WTC11 (cell line): ENCODE results near the gene LRRTM3.

Experiments
- ATF1 ChIP-seq: sonication (generic); formaldehyde crosslinking; IDR thresholded peaks from 2 replicates; pipeline ENCODE4 v1.8.1; 2023; ENCODE audit warnings: mild to moderate bottlenecking, moderate library complexity, missing genetic modification reagents
- FOXK1 ChIP-seq: sonication (generic); formaldehyde crosslinking; IDR thresholded peaks from 2 replicates; pipeline ENCODE4 v1.8.0; 2022; ENCODE audit warnings: mild to moderate bottlenecking, moderate library complexity, missing genetic modification reagents
- GTF2I ChIP-seq: fragments of 250-450 bp; sonication (Bioruptor Pico); conservative IDR thresholded peaks from 2 replicates; pipeline ENCODE4 v1.4.0; 2021; ENCODE audit warnings: mild to moderate bottlenecking
- NR1H2 ChIP-seq: sonication (generic); formaldehyde crosslinking; IDR thresholded peaks from 2 replicates; pipeline ENCODE4 v1.9.0; 2021; ENCODE audit warnings: mild to moderate bottlenecking, moderate library complexity, missing genetic modification reagents
- OVOL2 ChIP-seq: fragments of 250-450 bp; sonication (Bioruptor Pico); IDR thresholded peaks from 2 replicates; pipeline ENCODE4 v1.9.0; 2021; ENCODE audit warnings: mild to moderate bottlenecking, borderline replicate concordance
- RELA ChIP-seq: sonication (generic); formaldehyde crosslinking; IDR thresholded peaks from 2 replicates; pipeline ENCODE4 v1.8.1; 2022; ENCODE audit warnings: missing genetic modification reagents, mild to moderate bottlenecking, borderline replicate concordance
- SMAD4 ChIP-seq: sonication (generic); formaldehyde crosslinking; IDR thresholded peaks from 2 replicates; pipeline ENCODE4 v1.8.0; 2022; ENCODE audit warnings: mild to moderate bottlenecking, missing genetic modification reagents
- ZNF138 ChIP-seq: sonication (generic); formaldehyde crosslinking; conservative IDR thresholded peaks from 2 replicates; pipeline ENCODE4 v1.8.1; 2022; ENCODE audit warnings: mild to moderate bottlenecking, moderate library complexity, missing genetic modification reagents
- TF ChIP-seq, protein P1 (sequence below): fragments of 200-600 bp; IDR thresholded peaks from 2 replicates; pipeline ENCODE4 v1.8.0; 2022; ENCODE audit warnings: antibody characterized with exemption
- TF ChIP-seq, protein P2 (sequence below): sonication (generic); formaldehyde crosslinking; IDR thresholded peaks from 2 replicates; pipeline ENCODE4 v1.8.1; 2022; ENCODE audit warnings: mild to moderate bottlenecking, missing genetic modification reagents, moderate library complexity, borderline replicate concordance
- TF ChIP-seq, protein P3 (sequence below): sonication (generic); formaldehyde crosslinking; IDR thresholded peaks from 2 replicates; pipeline ENCODE4 v1.8.0; 2022; ENCODE audit warnings: mild to moderate bottlenecking, missing genetic modification reagents

DNA sequence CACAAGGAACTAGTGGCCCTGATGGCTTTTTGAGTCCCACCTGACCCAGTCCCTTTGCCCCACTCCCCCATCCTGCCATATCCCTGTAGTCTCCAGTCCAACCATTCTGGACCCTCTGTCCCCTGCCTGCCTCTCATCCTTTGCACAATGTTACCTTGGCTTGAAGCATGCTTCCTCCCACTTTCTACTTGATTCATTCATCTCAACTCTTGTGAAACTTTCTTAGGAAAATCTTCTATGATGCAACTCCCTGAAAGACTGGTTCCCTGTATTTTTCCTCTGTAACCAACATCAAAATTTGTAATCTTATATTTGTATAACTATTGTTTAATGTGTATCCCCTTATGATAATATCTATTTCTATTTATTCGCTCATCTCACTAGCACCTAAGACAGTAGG, 151.5 kb downstream of the LRRTM3 start:
- TF ChIP-seq, protein P1, sequence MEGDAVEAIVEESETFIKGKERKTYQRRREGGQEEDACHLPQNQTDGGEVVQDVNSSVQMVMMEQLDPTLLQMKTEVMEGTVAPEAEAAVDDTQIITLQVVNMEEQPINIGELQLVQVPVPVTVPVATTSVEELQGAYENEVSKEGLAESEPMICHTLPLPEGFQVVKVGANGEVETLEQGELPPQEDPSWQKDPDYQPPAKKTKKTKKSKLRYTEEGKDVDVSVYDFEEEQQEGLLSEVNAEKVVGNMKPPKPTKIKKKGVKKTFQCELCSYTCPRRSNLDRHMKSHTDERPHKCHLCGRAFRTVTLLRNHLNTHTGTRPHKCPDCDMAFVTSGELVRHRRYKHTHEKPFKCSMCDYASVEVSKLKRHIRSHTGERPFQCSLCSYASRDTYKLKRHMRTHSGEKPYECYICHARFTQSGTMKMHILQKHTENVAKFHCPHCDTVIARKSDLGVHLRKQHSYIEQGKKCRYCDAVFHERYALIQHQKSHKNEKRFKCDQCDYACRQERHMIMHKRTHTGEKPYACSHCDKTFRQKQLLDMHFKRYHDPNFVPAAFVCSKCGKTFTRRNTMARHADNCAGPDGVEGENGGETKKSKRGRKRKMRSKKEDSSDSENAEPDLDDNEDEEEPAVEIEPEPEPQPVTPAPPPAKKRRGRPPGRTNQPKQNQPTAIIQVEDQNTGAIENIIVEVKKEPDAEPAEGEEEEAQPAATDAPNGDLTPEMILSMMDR: no peak
- TF ChIP-seq NR1H2 (CRISPR knock-in tag): no peak
- TF ChIP-seq ZNF138 (CRISPR knock-in tag): no peak
- TF ChIP-seq, protein P2, sequence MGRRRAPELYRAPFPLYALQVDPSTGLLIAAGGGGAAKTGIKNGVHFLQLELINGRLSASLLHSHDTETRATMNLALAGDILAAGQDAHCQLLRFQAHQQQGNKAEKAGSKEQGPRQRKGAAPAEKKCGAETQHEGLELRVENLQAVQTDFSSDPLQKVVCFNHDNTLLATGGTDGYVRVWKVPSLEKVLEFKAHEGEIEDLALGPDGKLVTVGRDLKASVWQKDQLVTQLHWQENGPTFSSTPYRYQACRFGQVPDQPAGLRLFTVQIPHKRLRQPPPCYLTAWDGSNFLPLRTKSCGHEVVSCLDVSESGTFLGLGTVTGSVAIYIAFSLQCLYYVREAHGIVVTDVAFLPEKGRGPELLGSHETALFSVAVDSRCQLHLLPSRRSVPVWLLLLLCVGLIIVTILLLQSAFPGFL (CRISPR knock-in tag): no peak
- TF ChIP-seq SMAD4: no peak
- TF ChIP-seq RELA (CRISPR knock-in tag): no peak
- no peak for TF ChIP-seq GTF2I (CRISPR knock-in tag)
- no peak for TF ChIP-seq OVOL2 (CRISPR knock-in tag)
- TF ChIP-seq, protein P3, sequence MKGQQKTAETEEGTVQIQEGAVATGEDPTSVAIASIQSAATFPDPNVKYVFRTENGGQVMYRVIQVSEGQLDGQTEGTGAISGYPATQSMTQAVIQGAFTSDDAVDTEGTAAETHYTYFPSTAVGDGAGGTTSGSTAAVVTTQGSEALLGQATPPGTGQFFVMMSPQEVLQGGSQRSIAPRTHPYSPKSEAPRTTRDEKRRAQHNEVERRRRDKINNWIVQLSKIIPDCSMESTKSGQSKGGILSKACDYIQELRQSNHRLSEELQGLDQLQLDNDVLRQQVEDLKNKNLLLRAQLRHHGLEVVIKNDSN: no peak
- TF ChIP-seq ATF1: no peak
- no peak for TF ChIP-seq FOXK1 (CRISPR knock-in tag)
